22Rv1 (cell line): ENCODE data around the gene KLHL12.

Source experiments
- ZFX ChIP-seq: fragments of 450-650 bp; IDR thresholded peaks from 2 replicates; pipeline ENCODE4 v1.6.1; 2017; ENCODE audit warnings: antibody characterized with exemption, borderline replicate concordance
- TF ChIP-seq, protein P1 (sequence below): fragments of 450-650 bp; IDR thresholded peaks from 2 replicates; pipeline ENCODE4 v1.5.1; 2017; ENCODE audit warnings: mild to moderate bottlenecking

DNA sequence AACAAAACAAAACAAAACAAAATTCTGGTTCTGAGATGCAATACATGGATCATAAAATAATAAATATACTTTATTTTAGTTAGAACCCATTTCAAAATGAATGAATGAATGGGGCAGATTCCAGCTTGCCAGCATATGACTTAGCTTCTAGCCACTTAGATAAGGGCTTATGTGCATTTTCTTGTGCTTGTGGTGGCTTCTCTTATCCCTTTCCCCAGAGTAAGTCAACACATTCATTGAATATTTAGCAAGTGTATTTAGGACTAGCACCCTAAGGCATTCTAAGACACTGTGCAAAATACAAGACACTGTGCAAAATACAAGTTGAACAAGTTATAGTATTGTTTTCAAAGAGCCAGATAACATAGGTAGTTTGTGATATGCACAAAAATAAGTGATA, 26.4 kb upstream of the KLHL12 start:
- TF ChIP-seq, protein P1, sequence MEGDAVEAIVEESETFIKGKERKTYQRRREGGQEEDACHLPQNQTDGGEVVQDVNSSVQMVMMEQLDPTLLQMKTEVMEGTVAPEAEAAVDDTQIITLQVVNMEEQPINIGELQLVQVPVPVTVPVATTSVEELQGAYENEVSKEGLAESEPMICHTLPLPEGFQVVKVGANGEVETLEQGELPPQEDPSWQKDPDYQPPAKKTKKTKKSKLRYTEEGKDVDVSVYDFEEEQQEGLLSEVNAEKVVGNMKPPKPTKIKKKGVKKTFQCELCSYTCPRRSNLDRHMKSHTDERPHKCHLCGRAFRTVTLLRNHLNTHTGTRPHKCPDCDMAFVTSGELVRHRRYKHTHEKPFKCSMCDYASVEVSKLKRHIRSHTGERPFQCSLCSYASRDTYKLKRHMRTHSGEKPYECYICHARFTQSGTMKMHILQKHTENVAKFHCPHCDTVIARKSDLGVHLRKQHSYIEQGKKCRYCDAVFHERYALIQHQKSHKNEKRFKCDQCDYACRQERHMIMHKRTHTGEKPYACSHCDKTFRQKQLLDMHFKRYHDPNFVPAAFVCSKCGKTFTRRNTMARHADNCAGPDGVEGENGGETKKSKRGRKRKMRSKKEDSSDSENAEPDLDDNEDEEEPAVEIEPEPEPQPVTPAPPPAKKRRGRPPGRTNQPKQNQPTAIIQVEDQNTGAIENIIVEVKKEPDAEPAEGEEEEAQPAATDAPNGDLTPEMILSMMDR: no peak
- TF ChIP-seq ZFX: no peak
